Fibroblast of skin of abdomen (primary cell): Measurements from ENCODE around the gene PGK1. TPM values are rescaled to one million over a fixed set of nuclear protein-coding genes. Genes with fewer than 3 reads are reported as not detected.
A peak's percentile ranks its signal among the peaks of the same experiment; 100 is the strongest.
"Not testable (repeated sequence)": the region's sequence is repeated elsewhere in the genome, so short reads cannot be mapped to it uniquely, and the experiment has no call there.

Source experiments
- DNase-seq: peaks from one replicate; pipeline ENCODE4 v3.0.0-alpha.2; 2013
- polyA plus RNA-seq, 2 experiments: library from polyadenylated mRNA; unstranded; fragments of 120-200 nt; gene quantifications; one replicate each; pipeline ENCODE4 v1.2.1, GENCODE V29; 2013; ENCODE audit not compliant: insufficient read length in 2 of 2

Gene PGK1
- 715 TPM for polyA plus RNA-seq (2013, experiment 1 of 2; ENCODE audit: insufficient read length)
- 763 TPM for polyA plus RNA-seq (2013, experiment 2 of 2; ENCODE audit: insufficient read length)

DNA sequence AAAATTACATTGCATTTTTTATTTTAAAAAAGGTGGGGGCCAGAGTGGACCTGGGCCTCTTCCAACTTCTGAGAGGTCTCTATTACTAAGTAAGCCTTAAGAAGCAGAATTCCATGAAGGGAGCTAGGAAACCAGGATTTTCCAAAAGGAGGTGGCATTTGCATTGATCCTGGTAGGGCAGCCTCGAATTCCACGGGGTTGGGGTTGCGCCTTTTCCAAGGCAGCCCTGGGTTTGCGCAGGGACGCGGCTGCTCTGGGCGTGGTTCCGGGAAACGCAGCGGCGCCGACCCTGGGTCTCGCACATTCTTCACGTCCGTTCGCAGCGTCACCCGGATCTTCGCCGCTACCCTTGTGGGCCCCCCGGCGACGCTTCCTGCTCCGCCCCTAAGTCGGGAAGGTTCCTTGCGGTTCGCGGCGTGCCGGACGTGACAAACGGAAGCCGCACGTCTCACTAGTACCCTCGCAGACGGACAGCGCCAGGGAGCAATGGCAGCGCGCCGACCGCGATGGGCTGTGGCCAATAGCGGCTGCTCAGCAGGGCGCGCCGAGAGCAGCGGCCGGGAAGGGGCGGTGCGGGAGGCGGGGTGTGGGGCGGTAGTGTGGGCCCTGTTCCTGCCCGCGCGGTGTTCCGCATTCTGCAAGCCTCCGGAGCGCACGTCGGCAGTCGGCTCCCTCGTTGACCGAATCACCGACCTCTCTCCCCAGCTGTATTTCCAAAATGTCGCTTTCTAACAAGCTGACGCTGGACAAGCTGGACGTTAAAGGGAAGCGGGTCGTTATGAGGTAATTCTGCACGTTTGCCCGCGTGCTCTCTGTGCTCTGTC, at the start of gene PGK1:
TSS of gene PGK1 (plus strand) at position 626 of the 824 bp plus-strand sequence. CDS start at position 719, 93 bp downstream.
- DNase-seq, result peak; percentile 98

DNA sequence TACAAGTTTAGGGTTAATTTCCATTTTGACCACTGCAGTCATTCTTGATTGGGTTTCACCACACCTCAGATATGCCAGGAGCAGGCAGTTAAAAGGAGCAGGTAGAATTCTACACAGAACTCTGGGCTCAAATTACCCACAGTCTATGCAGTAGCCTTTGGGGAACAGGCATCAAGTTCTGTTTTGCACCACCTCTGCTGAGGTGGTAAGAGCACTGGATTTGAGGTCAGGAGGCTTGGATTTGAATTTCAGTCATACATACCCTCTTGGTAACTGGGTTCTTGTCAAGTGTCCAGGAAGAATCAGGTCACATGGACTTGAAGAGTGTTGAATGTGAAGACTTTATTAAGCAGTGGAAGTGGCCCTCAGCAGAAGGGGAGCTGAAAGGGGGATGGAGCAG, 40.4 kb upstream of the PGK1 start:
- DNase-seq, result no peak

DNA sequence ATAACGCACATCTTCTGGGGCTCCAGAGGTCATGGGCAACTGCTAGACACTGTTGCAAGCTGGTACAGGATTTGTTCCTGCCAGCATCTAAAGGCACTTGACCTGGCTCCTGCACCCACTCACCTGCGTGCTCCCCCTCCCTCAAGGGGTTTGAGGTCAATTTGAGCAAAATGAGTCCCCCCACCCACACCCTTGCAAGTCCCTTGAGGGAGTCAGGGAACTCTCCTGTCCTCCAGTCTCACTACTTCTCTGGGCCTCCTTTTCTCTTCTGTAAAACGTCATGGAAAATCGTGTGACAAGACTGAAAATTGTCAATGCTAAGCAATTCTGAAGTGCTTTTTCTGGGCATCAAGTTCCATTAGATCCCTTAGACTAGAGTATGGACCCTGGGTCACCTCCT, 39.9 kb upstream of the PGK1 start:
- no peak for DNase-seq

DNA sequence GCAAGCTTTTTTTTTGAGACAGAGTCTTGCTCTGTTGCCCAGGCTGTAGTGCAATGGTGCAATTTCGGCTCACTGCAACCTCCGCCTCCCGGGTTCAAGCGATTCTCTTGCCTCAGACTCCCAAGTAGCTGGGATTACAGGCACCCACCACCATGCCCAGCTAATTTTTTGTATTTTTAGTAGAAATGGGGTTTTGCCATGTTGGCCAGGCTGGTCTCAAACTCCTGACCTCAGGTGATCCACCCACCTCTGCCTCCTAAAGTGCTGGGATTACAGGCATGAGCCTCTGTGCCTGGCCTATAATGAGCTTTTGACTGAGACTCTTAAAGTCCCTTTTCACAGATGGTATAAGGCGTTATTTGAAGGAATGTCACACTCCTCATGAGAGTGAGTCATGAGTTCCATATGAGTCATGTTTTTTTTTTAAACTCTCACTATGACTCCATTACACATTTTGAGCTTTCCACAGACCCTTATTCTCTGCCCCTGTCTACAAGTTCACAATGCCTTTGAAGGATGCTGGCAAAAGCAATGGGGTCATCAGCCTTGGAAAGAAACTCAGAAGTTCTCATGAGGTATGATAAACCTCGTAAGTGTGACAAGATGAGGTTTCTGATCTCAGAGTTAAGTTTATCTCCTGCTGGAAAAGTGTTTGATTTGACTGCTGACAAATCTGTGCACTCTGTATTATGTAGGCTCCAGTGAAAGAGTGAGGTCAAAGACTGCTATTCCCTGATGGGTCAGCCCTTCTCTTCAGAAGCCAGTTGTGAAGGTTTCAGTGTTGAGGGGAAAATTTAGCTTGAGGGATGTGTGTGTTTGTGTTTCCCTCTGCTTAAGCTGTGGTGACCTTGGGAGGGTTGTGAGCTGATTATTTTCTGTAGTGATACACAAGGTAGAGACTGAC, 39.1 kb upstream of the PGK1 start:
- DNase-seq, result peak; percentile 73

DNA sequence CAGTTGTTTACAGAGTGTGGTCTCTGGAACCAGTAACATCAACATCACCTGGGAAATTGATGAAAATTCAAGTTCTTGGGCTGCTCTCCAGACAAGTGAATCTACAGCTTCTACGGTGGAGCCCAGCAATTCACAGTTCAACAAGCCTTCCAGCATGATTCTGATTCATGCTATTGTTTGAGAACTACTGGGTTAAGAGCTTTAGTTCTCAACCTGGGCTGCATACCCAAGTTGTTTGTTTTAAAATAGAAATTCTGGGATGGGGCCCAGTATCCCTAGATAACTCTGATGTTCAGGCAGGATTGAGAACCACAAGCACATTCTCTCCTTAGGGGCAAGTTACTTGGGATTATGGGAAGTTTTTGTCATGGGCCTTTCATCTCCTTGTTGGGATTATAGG, 37.9 kb upstream of the PGK1 start:
- DNase-seq, result peak; percentile 2

DNA sequence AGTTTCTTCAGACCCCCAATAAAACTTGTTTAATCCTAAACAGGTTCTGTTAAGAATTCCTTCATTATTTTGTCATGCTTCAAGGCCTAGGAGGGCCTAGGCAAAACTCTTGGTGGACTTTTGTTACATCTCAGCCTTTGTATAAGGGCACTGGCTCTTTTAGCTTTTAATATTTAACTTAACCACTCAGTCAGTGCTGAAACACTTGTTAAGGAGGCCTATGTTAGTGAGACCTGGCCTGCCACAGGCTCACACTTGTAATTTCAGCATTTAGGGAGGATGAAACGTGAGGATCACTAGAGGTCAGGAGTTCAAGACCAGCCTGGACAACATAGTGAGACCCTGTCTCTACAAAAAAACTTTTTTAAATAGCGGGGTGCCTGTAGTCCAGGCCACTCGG, 32.7 kb upstream of the PGK1 start:
- DNase-seq, result no peak

DNA sequence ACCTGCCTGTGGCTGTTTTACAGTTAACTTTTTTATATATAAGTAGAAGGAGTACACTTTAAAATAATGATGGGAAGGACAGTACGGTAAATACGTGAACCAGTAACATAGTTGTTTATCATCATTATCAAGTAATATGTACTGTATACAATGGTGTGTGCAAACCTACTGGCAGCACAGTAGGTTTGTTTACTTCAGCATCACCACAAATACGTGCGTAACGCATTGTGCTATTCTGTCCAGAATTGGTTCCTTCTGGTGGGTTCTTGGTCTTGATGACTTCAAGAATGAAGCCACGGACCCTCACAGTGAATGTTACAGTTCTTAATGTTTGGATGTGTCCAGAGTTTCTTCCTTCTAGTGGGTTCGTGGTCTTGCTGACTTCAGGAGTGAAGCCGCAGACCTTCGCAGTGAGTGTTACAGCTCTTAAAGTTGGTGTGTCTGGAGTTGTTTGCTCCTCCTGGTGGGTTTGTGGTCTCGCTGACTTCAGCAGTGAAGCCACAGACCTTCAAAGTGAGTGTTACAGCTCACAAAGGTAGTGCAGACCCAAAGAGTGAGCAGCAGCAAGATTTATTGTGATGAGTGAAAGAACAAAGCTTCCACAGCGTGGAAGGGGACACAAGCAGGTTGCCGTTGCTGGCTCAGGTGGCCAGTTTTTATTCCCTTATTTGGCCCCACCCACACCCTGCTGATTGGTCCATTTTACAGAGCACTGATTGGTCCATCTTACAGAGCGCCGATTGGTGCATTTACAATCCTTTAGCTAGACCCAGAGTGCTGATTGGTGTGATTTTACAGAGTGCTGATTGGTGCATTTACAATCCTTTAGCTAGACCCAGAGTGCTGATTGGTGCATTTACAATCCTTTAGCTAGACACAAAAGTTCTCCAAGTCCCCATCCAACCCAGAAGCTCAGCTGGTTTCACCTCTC, 30.6 kb upstream of the PGK1 start:
- not testable (repeated sequence) for DNase-seq

DNA sequence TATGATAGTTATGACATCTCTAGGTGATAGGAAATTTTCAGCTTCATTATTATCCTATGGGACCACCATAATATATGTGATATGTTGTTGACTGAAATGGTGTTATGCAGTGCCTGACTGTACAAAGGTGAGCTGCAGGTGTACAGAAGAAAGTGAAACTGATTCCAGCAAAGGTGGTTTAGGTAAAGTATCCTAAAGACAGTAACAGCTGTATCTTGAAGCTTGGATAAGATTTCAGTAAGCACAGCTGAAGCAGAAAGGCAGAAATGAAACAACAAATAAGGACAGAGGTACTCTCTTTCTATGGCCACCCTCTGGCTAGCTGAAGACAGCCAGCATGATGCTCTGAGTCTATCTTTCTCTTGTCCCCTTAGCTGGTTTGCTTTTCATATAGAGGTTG, 30.0 kb upstream of the PGK1 start:
- DNase-seq, result no peak

DNA sequence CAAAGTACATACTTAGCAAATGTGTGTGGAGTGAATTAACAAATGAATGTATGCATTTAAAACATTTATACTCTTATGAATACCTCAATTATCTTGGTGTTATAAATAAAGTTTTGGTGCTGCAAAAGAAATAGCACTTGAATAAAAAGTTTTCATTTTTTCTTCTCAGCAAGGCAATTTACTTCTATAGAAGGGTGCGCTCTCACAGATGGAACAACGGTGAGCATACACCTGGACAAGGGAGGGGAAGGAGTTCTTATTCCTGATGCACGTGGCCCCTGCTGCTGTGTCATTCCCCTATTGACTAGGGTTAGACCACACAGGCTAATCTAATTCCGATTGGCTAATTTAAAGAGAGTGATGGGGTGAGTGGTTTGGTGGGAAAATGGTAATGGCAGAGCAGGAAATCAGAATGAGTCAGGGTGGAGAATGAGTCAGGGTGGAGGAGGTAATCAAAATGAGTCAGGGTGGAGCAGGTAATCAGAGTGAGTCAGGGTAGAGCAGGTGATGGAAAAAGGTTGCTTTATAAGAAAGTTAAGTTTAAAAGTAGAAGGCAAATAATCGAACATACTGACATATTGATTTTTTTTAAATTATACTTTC, 28.2 kb upstream of the PGK1 start:
- DNase-seq, result no peak

DNA sequence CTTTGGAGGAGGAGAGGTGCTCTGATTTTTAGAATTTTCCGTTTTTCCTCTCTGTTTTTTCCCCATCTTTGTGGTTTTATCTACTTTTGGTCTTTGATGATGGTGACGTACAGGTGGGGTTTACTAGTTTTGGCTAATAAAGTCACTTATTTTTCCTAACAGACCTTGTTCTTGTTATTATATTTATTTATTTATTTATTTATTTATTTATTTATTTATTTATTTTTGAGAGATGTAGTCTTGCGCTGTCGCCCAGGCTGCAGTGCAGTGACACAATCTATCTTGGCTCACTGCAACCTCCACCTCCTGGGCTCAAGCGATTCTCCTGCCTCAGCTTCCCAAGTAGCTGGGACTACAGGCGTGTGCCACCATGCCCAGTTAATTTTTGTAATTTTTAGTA, 22.6 kb upstream of the PGK1 start:
- DNase-seq, result not testable (repeated sequence)

DNA sequence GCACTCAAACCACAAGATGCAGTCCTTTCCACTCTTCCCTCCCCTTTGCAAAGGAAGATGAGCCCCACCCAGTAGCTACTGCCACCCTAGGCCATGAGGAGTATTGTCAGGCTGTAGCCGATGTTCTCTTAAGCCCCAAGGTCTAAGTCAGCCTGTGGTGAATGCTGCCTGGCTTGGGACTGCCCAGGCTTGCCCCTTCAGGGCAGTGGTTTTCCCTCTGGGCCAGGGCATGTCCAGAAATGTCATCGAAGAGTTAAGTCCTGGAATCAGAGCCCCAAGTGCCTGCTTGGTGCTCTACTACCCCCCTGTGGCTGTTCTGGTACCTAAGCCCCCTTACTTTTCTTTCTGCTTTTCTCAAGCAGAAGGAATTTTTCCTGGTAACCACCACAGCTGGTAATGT, 11.8 kb upstream of the PGK1 start:
- DNase-seq, result peak; percentile 51

DNA sequence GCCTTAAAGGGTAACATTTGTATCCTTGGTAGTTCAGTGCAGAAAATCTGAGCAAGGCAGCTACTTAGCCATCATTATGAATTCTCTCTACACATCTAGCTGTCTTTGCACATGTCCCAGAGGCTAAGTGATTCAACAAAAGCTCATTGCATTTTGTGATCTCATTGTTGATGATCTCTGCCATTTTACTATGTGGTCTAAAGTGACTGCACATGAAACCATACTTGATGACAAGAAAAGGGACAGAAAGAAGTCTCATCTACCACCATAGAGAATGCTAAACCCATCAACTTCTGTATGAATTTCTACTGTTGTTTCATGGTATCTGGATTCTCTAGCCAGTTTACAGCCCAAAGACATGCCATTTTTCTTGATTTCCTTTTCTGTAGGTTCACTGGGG, 5.9 kb upstream of the PGK1 start:
- no peak for DNase-seq

DNA sequence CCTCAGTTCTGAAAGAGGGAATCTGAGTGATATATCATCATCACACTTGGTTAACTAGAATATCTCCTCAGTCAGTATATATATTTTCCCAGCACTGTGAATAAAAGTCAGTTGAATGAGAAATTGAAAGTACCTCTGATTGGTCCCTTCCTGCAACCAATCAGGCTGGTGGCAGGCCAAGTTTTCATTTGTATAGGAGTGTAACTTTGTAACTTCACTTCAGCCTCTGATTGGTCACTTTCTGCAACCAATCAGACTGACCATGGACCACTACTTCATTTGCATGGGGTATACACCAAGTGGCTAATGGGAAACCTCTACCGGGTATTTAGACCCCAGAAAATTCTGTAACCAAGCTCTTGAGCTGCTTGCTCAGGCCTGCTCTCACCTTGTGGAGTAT, 2.0 kb upstream of the PGK1 start:
- DNase-seq, result no peak

DNA sequence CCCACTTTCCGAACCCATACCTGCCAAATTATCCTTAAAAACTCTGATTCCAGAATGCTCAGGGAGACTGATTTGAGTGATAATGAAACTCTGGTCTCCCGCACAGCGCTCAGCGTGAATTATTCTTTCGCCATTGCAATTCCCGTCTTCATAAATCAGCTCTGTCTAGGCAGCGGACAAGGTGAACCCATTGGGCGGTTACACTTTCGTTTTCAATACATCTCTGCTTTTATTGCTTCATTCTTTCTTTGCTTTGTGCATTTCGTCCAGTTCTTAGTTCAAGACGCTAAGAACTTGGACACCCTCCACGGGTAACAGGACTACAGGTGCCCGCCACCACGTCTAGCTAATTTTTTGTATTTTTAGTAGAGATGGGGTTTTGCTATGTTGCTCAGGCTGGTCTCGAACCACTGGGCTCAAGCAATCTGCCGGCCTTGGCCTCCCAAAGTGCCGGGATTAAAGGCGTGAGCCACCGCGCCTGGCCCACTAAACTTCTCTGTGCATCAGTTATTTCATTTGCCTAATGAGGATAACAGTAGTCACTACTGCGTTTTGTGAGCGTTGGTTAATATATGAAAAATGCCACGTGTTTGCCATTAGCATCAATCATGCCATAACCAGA, 936 bp upstream of the PGK1 start:
- DNase-seq, result no peak

DNA sequence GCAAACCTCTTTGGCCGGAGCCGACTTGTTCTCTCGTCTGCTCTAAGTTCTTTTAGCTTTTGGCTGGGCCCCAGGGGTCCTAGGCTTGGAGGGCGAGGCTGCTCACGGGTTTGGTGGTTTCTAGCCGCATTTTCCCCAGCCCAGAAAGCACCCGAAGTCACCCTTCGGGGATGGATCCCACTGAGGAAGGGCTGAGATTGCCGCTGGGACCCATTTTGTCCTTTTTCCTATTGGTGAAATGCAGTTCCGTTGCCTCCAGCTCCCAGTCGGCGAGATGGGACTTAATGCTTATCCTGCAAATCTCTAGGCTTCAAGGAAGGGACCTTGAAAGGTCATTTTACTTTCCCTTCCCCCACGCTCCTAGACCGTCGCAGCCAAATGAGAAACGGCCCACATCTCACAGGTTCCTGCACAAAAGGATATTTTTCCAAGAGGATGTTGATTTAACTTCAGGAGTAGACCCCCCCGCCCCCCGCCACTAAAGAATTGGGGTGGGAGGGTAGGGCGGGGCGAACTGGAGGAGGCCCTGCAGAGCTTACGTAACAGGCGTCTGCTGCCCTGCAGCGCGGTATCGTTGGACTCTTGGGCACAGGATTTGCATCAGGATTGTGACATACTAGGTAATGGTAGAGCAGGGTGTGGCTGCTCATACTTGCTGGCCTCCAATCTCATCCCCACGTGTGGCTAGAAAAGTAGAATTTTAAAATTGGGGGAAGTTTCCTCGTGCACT, 564 bp downstream of the PGK1 start:
- peak; percentile 44 for DNase-seq

DNA sequence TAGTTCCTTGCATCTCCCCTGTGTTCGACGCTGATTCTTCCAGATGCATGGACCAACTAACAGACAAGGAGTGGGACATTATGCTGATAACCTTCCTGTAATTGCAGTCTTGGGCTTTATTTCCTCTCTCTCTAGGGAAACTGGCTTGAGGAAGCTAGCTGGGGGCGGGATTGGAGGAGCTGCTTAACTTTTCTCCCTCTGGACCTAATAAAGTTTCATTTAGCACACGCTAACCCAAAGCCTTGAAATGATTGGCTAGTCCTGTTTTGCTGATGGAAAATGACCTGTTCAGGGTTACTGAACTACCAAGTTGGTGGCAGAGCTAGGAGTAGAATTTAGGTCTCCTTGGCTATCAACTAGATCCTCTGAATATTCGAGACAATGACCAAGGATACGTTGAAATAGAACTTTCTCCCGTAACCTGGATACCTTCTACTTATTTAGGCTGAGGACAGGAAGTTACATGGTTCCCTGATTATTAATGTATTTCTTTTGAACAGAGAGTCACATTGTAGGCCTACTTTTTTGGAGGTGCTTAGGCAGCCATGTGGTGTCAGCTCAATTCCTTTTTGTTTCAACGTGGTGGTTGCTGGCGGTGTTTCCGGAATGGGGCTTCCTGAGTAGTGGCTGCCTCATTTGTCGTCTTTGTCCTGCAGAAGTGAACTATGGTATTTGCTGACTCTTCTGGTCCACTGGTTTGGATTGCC, 2.0 kb downstream of the PGK1 start:
- no peak for DNase-seq

DNA sequence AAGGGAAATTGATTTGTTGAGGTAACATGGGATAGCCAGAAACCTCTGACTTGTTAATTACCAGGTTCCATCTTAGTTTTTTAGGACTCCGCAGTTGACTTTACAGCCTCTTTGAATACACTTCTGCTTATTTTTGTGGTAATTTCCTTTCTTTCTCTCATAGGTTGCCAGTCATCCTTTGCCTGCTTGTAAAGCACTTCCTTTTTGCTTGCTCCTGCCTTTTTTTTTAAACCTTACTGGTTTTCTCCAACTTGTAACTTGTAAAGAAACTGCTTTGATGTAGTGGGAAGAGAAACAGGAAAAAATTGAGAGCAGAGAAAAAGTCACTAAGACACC, 2.6 kb downstream of the PGK1 start:
- DNase-seq, result no peak

DNA sequence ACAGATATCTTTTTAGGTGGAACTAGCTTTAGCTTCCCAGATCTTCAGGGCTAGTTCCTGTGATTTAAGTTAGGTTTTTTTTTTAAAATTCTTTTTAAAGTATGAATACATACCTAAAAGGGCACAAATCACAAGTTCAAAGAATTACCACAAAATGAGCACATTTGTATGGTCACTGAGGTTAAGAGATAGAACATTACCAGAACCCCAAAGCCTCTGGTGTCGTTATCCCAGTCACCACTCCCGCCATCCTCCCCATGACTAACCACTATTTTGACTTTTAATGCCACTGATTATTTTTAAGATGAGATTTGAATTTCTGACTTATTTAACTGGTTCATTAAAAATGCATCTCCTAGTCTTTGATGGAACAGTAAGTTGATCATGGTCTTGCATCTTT, 5.4 kb downstream of the PGK1 start:
- DNase-seq, result no peak

DNA sequence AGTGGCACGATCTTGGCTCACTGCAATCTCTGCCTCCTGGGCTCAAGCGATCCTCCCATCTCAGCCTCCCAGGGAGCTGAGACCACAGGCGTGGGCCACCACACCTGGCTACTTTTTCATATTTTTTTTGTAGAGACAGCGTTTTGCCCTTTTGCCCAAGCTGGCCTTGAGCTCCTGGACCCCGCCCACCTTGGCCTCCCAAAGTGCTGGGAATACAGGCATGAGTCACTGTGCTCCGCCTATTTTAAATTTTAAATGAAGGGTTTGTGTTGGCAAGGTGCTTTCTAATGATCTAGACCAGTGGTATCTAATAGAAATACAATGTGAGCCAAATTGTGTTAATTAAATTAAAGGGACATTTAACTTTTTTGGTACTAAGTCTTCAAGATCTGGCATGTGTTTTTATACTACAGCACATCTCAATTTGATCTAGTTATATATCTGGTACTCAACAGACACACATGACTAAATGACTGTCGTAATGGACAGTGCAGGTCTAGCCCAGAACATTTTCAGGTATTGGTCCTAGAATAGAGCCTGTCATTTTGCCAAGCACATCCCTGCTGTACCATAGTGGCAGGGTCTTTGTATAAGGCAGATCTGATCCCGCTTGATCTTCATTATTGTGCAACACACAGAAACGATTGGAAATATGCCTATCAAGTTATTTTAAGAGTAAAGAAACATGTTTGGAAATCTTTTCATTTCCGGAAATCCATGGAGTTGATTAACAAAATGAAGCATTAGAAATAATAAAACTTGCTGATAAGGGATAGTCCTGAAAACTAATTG, 7.3 kb downstream of the PGK1 start:
- no peak for DNase-seq
